ENCODE results near the gene POC1A. TPM values are rescaled to one million over a fixed set of nuclear protein-coding genes. Genes with fewer than 3 reads are reported as not detected.
"Not testable (repeated sequence)": the region's sequence is repeated elsewhere in the genome, so short reads cannot be mapped to it uniquely, and the experiment has no call there.

The POC1A gene
- total RNA-seq, 1 donor from 2014 or later = 2.4 TPM

DNA sequence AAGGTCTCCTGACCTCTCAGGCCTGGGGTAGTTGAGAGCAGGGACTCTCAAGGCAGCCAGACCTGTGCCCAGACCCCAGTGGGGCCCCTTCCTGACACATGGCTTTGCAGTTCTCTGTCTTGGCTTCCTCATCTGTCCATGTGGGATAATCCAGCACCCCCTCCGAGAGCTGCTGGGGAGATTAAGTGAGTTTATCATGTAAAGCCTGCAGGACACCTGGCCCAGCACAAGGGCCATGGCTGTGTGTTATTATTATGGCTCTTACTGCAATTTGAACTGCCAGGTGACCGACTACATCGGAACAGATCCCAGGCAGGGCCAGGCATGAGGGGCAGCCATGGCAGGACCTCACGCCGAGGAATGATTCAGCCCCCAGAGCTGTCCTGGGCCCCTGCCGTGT lies 110.5 kb downstream of the POC1A start:
- Mint-ChIP-seq H3K27ac (no peak overlapping the region), H3K27me3 (peaks cover 2% of the 10 kb centered on the region), H3K4me1 (no peaks in the 10 kb centered on the region), H3K36me3 (ENCODE audit: low read depth) (peaks cover 2% of the 10 kb centered on the region), H3K4me3 (no peak overlapping the region), H3K9me3 (no peaks in the 10 kb centered on the region)
- DNase-seq (no peak), ATAC-seq (ENCODE audit: low read depth) (no peak)
- intact Hi-C loops (cut with micrococcal nuclease) = no loop called here
- TF ChIP-seq, protein P1, sequence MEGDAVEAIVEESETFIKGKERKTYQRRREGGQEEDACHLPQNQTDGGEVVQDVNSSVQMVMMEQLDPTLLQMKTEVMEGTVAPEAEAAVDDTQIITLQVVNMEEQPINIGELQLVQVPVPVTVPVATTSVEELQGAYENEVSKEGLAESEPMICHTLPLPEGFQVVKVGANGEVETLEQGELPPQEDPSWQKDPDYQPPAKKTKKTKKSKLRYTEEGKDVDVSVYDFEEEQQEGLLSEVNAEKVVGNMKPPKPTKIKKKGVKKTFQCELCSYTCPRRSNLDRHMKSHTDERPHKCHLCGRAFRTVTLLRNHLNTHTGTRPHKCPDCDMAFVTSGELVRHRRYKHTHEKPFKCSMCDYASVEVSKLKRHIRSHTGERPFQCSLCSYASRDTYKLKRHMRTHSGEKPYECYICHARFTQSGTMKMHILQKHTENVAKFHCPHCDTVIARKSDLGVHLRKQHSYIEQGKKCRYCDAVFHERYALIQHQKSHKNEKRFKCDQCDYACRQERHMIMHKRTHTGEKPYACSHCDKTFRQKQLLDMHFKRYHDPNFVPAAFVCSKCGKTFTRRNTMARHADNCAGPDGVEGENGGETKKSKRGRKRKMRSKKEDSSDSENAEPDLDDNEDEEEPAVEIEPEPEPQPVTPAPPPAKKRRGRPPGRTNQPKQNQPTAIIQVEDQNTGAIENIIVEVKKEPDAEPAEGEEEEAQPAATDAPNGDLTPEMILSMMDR (IDR thresholded peaks at IDR 0.05) = no peak
- ChIA-PET POLR2A (no interaction called here), CTCF (no interaction called here)

DNA sequence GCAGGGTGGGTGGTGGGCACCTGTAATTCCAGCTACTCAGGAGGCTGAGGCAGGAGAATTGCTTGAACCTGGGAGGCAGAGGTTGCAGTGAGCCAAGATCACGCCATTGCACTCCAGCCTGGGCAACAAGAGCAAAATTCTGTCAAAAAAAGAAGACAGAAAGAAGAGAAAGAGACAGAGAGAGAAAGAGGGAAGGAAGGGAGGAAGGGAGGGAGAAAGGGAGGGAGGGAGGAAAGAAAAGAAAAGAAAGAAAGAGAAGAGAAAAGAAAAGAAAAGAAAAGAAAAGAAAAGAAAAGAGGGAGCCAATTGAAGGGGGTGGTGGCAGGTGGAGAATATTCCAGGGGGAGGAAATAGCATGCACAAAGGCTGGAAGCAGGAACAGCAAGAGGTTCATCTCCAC lies 111.2 kb downstream of the POC1A start:
- H3K27me3 Mint-ChIP-seq = not testable (repeated sequence)

DNA sequence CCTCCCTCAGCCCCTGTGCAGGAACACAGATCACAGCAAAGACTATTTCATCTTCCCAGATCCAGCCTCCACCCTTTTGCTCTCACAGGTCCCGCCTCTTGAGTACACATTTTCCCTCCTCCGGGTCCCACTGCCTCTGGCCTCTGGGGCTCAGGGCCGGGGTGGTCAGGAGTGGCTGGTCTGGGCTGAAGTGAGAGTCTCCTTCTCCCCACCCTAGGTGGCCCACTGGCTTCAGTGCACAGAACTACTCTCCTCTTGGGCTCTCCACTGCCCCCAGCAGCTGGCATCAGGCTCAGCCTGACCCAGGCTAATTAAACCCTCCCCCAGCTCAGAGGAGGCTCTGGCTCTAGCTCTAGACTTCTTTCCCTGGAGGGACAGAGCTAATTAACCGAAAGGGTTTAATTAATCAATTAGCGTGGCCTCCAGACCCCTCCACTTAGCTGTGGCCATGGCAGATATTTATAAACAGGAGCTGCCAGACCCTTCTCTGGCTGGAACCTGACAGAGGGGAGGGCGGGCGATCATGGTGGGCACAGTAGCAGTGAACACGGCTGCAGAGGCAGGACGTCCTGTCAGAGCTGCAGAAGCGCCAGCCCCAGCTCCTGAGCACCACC lies 113.0 kb downstream of the POC1A start:
- DNase-seq (no peak), ATAC-seq (ENCODE audit: low read depth) (no peak)
- Mint-ChIP-seq H3K36me3 (ENCODE audit: low read depth) (no peaks in the 10 kb centered on the region), H3K9me3 (no peaks in the 10 kb centered on the region), H3K4me1 (peaks cover under 1% of the 10 kb centered on the region), H3K27me3 (peaks cover 2% of the 10 kb centered on the region), H3K27ac (no peak overlapping the region), H3K4me3 (no peak overlapping the region)
- TF ChIP-seq, protein P1 (IDR thresholded peaks at IDR 0.05) = no peak
- ChIA-PET CTCF (no interaction called here), POLR2A (interaction anchor here (0.7 kb wide), 1 partner anchor 15 kb away, joined by 3 read pairs; the partner anchor contains the start of gene DUSP7)
- intact Hi-C loops (cut with micrococcal nuclease) = no loop called here

More for the DNA sequence above, 111.2 kb downstream of the POC1A start:
- ATAC-seq (ENCODE audit: low read depth); DNase-seq; H3K4me3 Mint-ChIP-seq; H3K9me3 Mint-ChIP-seq; H3K4me1 Mint-ChIP-seq; H3K27ac Mint-ChIP-seq; CTCF ChIA-PET; POLR2A ChIA-PET; H3K36me3 Mint-ChIP-seq (ENCODE audit: low read depth); intact Hi-C loops (cut with micrococcal nuclease): not testable (repeated sequence)

DNA sequence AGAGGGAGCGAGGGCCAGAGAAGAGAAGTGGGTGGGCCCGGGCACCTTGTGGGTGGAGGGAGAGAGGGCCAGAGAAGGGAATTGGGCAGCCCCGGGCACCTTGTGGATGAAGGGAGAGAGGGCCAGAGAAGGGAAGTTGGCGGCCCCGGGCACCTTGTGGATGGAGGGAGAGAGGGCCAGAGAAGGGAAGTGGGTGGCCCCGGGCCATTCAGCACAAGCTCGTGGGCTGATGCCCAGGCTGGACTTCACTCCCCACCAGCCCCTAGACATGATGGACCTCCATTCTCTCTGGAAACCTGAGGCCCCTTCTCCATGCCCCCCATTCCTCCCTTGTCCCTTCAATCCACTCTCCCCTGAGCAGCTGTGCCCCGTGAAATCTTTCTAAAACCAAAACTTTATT lies 113.6 kb downstream of the POC1A start:
- peaks cover 4% of the 10 kb centered on the region for H3K4me1 Mint-ChIP-seq
- no peak overlapping the region for H3K4me3 Mint-ChIP-seq
- no peak for DNase-seq
- no peak overlapping the region for H3K27ac Mint-ChIP-seq
- H3K9me3 Mint-ChIP-seq = no peaks in the 10 kb centered on the region
- H3K27me3 Mint-ChIP-seq = peaks cover 2% of the 10 kb centered on the region
- TF ChIP-seq, protein P1 (IDR thresholded peaks at IDR 0.05) = no peak
- ChIA-PET POLR2A (no interaction called here), CTCF (no interaction called here)
- ATAC-seq (ENCODE audit: low read depth) = no peak
- no peaks in the 10 kb centered on the region for H3K36me3 Mint-ChIP-seq (ENCODE audit: low read depth)
- intact Hi-C loops (cut with micrococcal nuclease) = no loop called here

DNA sequence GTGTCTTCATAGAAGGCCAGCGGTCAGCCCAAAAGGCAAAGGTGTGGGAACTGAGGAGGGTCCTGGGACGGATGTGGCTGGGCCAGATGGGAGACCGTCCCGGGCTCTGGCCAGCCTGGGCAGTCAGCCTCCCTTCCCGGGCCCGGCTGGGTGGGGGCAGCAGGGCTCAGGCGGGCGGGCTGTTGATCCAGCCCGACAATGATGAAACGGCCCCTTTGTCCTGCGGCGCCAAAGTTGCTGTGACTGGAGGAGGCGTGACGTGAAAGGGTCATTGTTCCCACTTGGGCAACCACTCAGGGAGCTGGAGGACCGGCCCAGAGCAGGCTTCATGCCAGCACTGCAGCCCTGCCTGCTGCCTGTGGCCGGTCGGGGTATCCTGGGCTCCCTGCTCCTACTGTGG lies 114.4 kb downstream of the POC1A start:
- ChIA-PET POLR2A (no interaction called here), CTCF (no interaction called here)
- Mint-ChIP-seq H3K4me3 (no peak overlapping the region), H3K36me3 (ENCODE audit: low read depth) (no peaks in the 10 kb centered on the region), H3K27me3 (peaks cover 2% of the 10 kb centered on the region), H3K4me1 (peaks cover 4% of the 10 kb centered on the region), H3K9me3 (no peaks in the 10 kb centered on the region), H3K27ac (no peak overlapping the region)
- TF ChIP-seq, protein P1 (IDR thresholded peaks at IDR 0.05) = no peak
- intact Hi-C loops (cut with micrococcal nuclease) = no loop called here
- ATAC-seq (ENCODE audit: low read depth) = no peak
- DNase-seq = no peak

DNA sequence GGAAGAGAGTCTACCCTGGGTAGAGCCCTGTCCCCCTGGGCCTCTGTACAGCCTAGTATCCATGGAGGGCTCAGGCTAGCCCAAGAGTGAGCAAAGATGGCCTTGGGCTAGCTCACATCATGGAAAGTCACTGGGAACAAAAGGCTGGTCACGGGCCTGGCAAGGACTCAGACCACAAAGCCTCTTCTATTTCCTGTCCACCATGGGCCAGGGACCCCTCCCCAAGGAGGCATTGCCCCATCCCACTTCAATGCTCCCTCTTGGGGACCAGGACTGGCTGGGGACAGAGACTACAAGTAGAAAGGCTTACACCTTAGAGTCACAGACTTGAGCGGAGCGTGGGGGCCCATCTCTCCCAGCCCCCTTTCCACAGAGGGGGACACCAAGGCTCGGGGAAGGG lies 114.8 kb downstream of the POC1A start:
- ChIA-PET CTCF (no interaction called here), POLR2A (no interaction called here)
- intact Hi-C loops (cut with micrococcal nuclease) = no loop called here
- H3K9me3 Mint-ChIP-seq = no peaks in the 10 kb centered on the region
- no peak overlapping the region for H3K27ac Mint-ChIP-seq
- H3K36me3 Mint-ChIP-seq (ENCODE audit: low read depth) = no peaks in the 10 kb centered on the region
- no peak for DNase-seq
- H3K4me3 Mint-ChIP-seq = no peak overlapping the region
- no peak for ATAC-seq (ENCODE audit: low read depth)
- peaks cover 4% of the 10 kb centered on the region for H3K4me1 Mint-ChIP-seq
- TF ChIP-seq, protein P1 (IDR thresholded peaks at IDR 0.05) = no peak
- H3K27me3 Mint-ChIP-seq = peaks cover 2% of the 10 kb centered on the region

Measured in activated B cell treated with CpG ODN at 0.5 μM for 24 hours (primary cell).